ENCODE results near the gene MRO.
"Not testable (repeated sequence)": the region's sequence is repeated elsewhere in the genome, so short reads cannot be mapped to it uniquely, and the experiment has no call there.

The MRO gene

GRCh38 chr18:50819728-50820378 lies at the start of gene MRO:
Gene MRO, minus strand, starts transcription at chr18:50820016. Its CDS starts 10,616 bp downstream, at chr18:50809400.
- peak; percentile 77 for DNase-seq

GRCh38 chr18:50869150-50869549 lies 49.3 kb upstream of the MRO start:
- DNase-seq, result no peak

- DNase-seq, result no peak
Observed at GRCh38 chr18:50866765-50867164, 46.9 kb upstream of the MRO start.

GRCh38 chr18:50863840-50864375 lies 44.1 kb upstream of the MRO start:
- DNase-seq, result no peak

GRCh38 chr18:50862401-50862800 lies 42.6 kb upstream of the MRO start:
- DNase-seq, result no peak

GRCh38 chr18:50861617-50862016 lies 41.8 kb upstream of the MRO start:
- no peak for DNase-seq

- no peak for DNase-seq
Observed at GRCh38 chr18:50859793-50860555, 40.2 kb upstream of the MRO start.

- no peak for DNase-seq
Observed at GRCh38 chr18:50857694-50858093, 37.9 kb upstream of the MRO start.

- DNase-seq, result not testable (repeated sequence)
Observed at GRCh38 chr18:50857166-50857565, 37.4 kb upstream of the MRO start.

GRCh38 chr18:50855976-50856757 lies 36.4 kb upstream of the MRO start:
- no peak for DNase-seq

GRCh38 chr18:50853863-50854271 lies 34.1 kb upstream of the MRO start:
- peak; percentile 47 for DNase-seq

GRCh38 chr18:50850307-50851065 lies 30.7 kb upstream of the MRO start:
- DNase-seq, result no peak

- DNase-seq, result no peak
Observed at GRCh38 chr18:50849419-50849821, 29.6 kb upstream of the MRO start.

GRCh38 chr18:50848991-50849390 lies 29.2 kb upstream of the MRO start:
- DNase-seq, result no peak

- DNase-seq, result no peak
Observed at GRCh38 chr18:50848061-50848551, 28.3 kb upstream of the MRO start.

- no peak for DNase-seq
Observed at GRCh38 chr18:50847192-50847591, 27.4 kb upstream of the MRO start.

- no peak for DNase-seq
Observed at GRCh38 chr18:50844960-50845359, 25.1 kb upstream of the MRO start.

GRCh38 chr18:50844554-50844953 lies 24.7 kb upstream of the MRO start:
- DNase-seq, result no peak

- DNase-seq, result no peak
Observed at GRCh38 chr18:50842846-50843245, 23.0 kb upstream of the MRO start.

- DNase-seq, result no peak
Observed at GRCh38 chr18:50839996-50840395, 20.2 kb upstream of the MRO start.

- DNase-seq, result no peak
Observed at GRCh38 chr18:50839341-50839740, 19.5 kb upstream of the MRO start.

GRCh38 chr18:50836521-50836957 lies 16.7 kb upstream of the MRO start:
- DNase-seq, result no peak

Data from CD4-positive, alpha-beta T cell treated with Interleukin-15 for 1 hour (primary cell).